ENCODE data around the gene NAA60. TPM values are rescaled to one million over a fixed set of nuclear protein-coding genes. Genes with fewer than 3 reads are reported as not detected.
A peak's percentile ranks its signal among the peaks of the same experiment; 100 is the strongest.

NAA60 gene
- total and polyA plus RNA-seq, 12 donors = 16.9 to 96.3 (median 52.3) TPM

DNA sequence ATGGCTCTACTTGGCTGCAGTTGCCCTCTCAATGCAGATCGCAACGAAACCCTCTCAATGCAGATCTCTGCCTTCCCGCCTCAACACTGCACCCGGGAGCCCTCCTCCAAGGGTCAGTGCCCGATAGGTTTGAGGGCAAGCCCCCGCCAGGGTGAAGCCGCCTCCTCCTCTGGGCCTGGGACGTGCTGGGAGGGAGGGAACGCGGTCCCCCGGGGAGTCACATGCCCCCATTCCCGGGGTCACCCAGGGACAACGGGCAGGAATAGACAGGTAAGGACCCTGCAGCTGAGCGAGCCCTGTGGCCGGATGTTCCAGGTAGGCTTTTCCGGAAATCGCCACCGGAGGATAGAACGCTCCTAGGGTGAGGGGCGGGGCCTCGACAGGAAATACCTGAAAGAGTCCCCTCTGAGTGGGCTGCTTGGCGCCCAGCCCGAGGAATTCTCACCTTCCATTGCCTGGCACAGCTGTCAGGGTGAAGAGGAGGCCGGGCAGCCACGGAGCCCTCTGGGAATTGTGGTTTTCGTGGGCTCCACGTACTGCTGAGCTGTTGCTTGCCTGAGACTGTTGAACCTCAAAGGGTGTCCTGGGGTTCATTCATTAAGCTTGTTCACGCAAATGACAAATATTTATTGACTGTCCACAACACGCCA is 29.6 kb upstream of the NAA60 start:
- intact Hi-C loops (cut with DNase I) = no loop called here

DNA sequence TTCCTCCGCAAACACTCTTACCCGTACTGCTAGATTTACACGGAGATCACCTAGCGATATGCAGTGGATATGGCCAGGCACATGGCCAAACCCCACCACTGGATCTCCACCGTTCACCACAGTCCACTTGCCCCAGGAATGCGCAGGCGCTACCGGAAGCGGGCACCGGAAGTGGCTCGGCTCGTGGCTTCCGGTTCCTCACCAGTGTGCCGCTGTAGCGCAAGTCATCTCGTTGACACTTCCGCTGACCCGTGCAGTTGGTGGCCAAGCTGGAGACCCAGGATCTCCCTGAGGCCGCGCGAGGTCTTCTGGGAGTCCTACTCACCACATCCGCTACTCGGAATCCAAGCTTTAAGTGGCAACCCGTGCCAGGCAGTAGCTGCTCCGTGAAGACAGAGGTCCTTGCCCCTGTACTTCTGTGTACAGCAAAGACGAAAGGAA is 11.7 kb upstream of the NAA60 start:
- WGBS, 4 donors = 52 to 73% (median 64%) methylated on average over 10 to 26 of the region's 26 CpGs
- Histone ChIP-seq H3K9me3 (replicated peaks in 1 of 3) (no peaks in the 10 kb centered on the region), H3K4me3 (peak overlapping the region in 1 of 4 donors; percentile 29), H3K27me3 (no peaks in the 10 kb centered on the region), H3K36me3 (replicated peaks in 1 of 2) (peaks cover 0 to 13% of the 10 kb centered on the region in 2 donors), H3K27ac (no peak overlapping the region), H3K4me1 (replicated peaks in 1 of 2) (no peaks in the 10 kb centered on the region)
- intact Hi-C loops (cut with DNase I) = no loop called here
- DNase-seq = peak; percentile 28 to 72 (median 46)
- TF ChIP-seq, protein P1, sequence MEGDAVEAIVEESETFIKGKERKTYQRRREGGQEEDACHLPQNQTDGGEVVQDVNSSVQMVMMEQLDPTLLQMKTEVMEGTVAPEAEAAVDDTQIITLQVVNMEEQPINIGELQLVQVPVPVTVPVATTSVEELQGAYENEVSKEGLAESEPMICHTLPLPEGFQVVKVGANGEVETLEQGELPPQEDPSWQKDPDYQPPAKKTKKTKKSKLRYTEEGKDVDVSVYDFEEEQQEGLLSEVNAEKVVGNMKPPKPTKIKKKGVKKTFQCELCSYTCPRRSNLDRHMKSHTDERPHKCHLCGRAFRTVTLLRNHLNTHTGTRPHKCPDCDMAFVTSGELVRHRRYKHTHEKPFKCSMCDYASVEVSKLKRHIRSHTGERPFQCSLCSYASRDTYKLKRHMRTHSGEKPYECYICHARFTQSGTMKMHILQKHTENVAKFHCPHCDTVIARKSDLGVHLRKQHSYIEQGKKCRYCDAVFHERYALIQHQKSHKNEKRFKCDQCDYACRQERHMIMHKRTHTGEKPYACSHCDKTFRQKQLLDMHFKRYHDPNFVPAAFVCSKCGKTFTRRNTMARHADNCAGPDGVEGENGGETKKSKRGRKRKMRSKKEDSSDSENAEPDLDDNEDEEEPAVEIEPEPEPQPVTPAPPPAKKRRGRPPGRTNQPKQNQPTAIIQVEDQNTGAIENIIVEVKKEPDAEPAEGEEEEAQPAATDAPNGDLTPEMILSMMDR (IDR thresholded peaks at IDR 0.05) = no peak
- no peak for TF ChIP-seq POLR2A (IDR thresholded peaks at IDR 0.05)

More for the DNA sequence above, 29.6 kb upstream of the NAA60 start:
- H3K4me3 ChIP-seq = no peak overlapping the region
- H3K36me3 ChIP-seq (replicated peaks in 1 of 2) = no peaks in the 10 kb centered on the region
- DNase-seq = no peak
- no peaks in the 10 kb centered on the region for H3K4me1 ChIP-seq (replicated peaks in 1 of 2)
- no peak overlapping the region for H3K27ac ChIP-seq
- TF ChIP-seq POLR2A (IDR thresholded peaks at IDR 0.05) = no peak
- TF ChIP-seq, protein P1 (IDR thresholded peaks at IDR 0.05) = no peak
- 32 to 49% (median 41%) methylated on average over 9 to 29 of the region's 29 CpGs for WGBS, 4 donors
- peaks cover under 1 to 29% (median 8%) of the 10 kb centered on the region in 3 donors for H3K9me3 ChIP-seq (replicated peaks in 1 of 3)
- no peaks in the 10 kb centered on the region for H3K27me3 ChIP-seq

DNA sequence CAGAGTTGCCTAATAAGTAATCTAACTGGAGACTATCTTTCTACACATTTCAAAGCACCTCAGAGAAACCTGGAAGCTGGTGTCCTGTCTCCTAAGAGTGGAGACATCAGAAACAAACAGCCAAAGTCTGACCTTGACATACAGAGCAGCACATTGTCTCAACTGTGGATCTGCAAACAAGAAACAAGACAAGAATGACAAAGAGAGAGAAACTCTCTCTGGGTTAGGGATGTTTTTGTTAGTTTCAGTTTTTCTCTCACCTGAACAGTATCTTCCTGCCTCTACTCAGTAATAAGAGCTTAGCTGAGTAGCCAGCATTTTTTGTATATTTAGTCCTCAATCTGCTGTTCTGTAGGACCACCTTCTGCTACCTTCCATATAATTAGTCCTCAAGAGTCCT is 9.1 kb upstream of the NAA60 start:
- Histone ChIP-seq H3K27me3 (no peaks in the 10 kb centered on the region), H3K4me3 (no peak overlapping the region), H3K4me1 (replicated peaks in 1 of 2) (no peaks in the 10 kb centered on the region), H3K27ac (no peak overlapping the region), H3K36me3 (replicated peaks in 1 of 2) (peaks cover 0 to 13% of the 10 kb centered on the region in 2 donors), H3K9me3 (replicated peaks in 1 of 3) (no peaks in the 10 kb centered on the region)
- intact Hi-C loops (cut with DNase I) = no loop called here
- DNase-seq = no peak
- TF ChIP-seq, protein P1 (IDR thresholded peaks at IDR 0.05) = no peak
- TF ChIP-seq POLR2A (IDR thresholded peaks at IDR 0.05) = no peak

DNA sequence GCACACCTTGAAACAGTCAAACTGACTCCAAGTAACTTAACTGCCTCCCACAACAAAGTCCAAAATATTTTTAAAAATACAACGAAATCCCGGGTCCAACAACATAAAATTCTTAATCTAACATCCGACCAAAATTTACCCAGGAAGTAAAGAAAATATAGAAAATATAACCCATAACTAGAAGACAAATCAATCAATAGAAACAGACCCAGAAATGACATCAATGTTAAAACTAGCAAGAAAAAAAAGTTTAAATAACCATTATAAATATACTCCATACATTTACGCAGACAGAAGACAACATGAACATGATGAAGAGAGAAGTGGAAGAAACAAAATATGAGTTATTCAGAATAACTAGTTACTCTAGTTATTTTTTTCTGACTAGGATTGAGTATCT is 3.8 kb upstream of the NAA60 start:
- intact Hi-C loops (cut with DNase I) = no loop called here
- H3K9me3 ChIP-seq (replicated peaks in 1 of 3) = no peaks in the 10 kb centered on the region

More for the DNA sequence above, 3.8 kb upstream of the NAA60 start:
- DNase-seq = no peak
- Histone ChIP-seq H3K27me3 (no peaks in the 10 kb centered on the region), H3K4me1 (replicated peaks in 1 of 2) (peaks cover 4% of the 10 kb centered on the region in 2 donors), H3K36me3 (replicated peaks in 1 of 2) (peaks cover 0 to 8% of the 10 kb centered on the region in 2 donors), H3K4me3 (no peak overlapping the region), H3K27ac (no peak overlapping the region)
- WGBS, 4 donors = 84 to 94% (median 87%) methylated on average over 4 of the region's 4 CpGs
- no peak for TF ChIP-seq POLR2A (IDR thresholded peaks at IDR 0.05)
- TF ChIP-seq, protein P1 (IDR thresholded peaks at IDR 0.05) = no peak

Measured in adrenal gland (tissue), 12 donors.